Stimulated activated CD4-positive, alpha-beta T cell treated with anti-CD3 and anti-CD28 coated beads, TNF-alpha, amount 100 ng/mL, for 4 hours (primary cell): ENCODE data around the gene SIK2.
"Not testable (repeated sequence)": the region's sequence is repeated elsewhere in the genome, so short reads cannot be mapped to it uniquely, and the experiment has no call there.

Experiments
- DNase-seq, 3 experiments: peaks; one replicate each; pipeline ENCODE4 v3.0.0-alpha.2; 2020; ENCODE audit warnings: low read depth in 3 of 3

Gene SIK2

GRCh38 chr11:111624608-111625007, 22.4 kb downstream of the SIK2 start:
- no peak for DNase-seq

DNA sequence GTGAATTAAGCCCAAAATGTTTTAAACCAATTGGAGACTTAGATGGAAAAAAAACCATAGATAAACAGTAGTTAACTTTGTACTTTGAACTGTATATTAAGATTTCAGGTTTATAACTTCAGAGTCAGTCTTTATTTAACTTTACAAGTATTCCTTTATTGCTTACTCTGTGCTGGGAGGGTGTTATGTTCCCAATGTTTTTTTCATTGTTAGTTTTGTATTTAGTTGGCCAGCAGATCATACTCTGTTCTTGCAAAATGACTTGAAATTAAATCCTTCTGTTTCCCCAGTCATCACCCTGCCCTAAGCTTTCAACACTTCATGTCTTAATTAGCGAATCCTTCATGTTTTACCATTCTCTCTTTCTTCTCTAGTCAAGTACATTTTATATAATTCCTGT, 25.3 kb downstream of the SIK2 start:
- DNase-seq = no peak

DNA sequence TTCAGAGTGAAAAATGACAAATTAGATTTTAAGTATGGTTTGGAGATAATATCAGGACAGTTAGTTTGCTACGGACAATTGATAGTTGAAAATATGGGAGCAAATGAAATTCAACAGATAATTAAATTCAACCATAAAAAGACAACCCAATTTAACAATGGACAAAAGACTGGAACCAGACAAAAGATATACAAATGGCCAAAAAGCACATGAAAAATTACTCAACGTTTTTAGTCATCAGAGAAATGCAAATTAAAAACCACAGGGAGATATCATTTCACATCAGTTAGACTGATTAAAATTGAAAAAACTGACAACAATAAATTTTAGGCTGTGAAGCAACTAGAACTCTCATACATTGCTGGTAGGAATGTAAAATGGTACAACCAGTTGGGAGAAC, 27.2 kb downstream of the SIK2 start:
- no peak for DNase-seq

DNA sequence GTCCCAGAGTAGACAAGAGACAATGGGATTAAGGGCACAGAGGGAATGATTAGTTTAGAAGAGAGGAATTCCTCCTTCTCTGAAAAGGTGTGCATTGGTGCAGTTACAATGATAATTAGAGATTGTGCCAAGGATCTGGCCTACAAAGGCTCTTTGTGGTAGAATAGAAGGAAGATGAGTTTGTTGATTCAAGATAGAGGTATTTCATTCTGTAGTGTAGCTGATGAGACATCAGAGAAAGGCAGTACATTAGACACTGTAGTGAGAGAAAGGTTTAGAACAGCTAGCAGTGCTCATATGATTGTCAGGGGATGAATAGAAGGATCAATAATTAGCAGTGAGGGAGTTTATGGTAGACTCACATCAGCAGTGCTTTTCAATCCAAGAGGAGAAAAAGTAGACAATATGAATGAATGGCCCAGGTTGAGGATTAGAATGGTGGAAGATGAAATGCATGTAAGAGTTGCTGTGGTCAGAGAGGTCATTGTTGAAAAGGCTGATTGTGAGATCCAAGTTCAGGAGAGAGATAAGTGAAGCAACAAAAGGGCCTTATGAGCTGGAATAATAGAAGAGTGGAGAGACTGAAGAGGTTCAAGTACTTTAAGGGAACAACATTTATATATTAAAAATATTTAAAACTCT, 28.9 kb downstream of the SIK2 start:
- DNase-seq = no peak

- DNase-seq = no peak
These were observed 29.4 kb downstream of the SIK2 start for GRCh38 chr11:111631666-111632039.

GRCh38 chr11:111632516-111633220, 30.4 kb downstream of the SIK2 start:
- no peak for DNase-seq

GRCh38 chr11:111633248-111633647, 31.0 kb downstream of the SIK2 start:
- DNase-seq = no peak

- DNase-seq = no peak
These were observed 31.6 kb downstream of the SIK2 start for GRCh38 chr11:111633756-111634362.

DNA sequence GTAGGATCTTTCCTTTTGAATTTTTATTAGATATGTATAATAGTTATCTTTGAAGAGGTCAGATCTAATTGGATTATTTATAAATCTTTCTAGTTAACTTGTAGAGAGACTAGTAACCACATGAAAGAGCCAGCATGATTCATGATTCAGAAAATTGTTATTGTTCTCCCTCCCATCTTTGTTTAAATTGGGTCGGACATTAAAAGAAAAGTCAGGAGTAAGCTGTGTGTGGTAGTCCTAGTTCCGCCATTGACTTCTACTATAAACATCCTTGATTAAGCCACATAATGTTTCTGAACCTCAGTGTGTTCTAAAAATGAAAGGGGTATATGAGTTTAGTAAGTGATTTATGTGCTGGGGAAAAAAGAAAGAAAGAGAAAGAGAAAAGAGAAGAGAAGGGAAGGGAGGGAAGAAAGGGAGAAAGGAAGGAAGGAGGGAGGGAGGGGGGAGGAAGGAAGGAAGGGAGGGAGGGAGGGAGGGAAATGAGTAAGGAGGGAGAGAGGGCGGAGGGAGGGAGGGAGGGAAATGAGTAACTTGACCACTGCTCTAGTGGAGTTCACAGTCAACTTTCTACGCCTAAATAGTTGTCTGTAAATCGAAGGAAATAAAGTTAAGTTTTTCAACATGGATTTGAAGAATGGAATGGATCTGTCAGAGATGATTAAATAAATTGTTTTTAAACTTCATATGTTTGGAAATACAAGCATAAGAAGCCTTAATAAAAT, 32.9 kb downstream of the SIK2 start:
- no peak for DNase-seq

- no peak for DNase-seq
These were observed 33.4 kb downstream of the SIK2 start for GRCh38 chr11:111635706-111636045.

DNA sequence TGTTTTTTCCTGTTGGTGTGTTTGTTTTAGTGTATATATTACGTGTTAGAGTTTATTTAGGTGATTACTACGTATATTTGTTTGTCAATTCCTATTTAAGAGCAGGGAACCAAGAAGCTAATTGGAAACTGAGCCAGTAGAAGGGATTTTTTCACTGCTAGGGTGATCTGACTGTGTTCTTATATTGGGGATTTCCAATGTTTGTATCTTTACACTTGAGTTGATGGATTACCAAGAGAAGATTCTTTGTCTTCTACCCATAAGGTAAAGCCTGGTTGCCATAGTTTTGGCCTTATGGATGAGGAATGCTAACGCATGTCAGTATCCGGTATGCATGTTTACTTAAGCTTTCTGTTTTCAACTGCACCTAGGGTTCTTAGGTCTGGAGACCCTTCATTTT, 35.6 kb downstream of the SIK2 start:
- no peak for DNase-seq

GRCh38 chr11:111639226-111639925, 37.1 kb downstream of the SIK2 start:
- no peak for DNase-seq

DNA sequence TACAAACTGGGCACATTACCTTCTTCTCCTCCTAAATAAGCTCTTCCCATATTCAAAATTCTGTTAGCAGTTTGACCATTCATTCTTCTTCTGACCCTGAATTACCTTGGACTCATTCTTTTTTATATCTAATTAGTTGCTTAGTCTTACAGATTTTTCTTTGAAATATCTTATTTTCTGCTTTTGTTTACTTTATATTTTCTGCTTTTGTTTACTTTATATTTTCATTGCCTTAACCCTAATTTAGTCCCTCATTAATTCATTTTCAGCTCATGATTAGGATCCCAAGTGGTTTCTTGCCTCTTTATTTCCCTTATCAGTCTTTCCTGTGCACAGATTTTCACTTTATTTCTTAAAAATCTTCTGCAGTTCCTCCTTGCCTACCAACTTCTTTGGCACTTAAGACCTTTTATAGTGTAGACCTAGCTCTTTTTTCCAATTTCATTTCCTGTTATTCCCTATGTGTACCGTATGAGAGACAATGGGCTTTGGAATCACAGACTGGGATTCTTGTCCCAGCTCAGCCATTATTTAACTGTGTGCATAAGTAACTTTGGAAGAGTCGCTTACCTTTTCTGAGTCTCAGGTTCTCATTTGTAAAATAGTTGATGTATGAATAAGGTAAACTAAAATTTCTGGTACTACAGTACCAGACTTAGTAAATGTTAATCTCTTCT, 39.2 kb downstream of the SIK2 start:
- no peak for DNase-seq

- no peak for DNase-seq
These were observed 40.3 kb downstream of the SIK2 start for GRCh38 chr11:111642542-111642941.

GRCh38 chr11:111644922-111645321, 42.7 kb downstream of the SIK2 start:
- no peak for DNase-seq

GRCh38 chr11:111645657-111646316, 43.5 kb downstream of the SIK2 start:
- no peak for DNase-seq

- DNase-seq = not testable (repeated sequence)
These were observed 49.1 kb downstream of the SIK2 start for GRCh38 chr11:111651336-111651735.

DNA sequence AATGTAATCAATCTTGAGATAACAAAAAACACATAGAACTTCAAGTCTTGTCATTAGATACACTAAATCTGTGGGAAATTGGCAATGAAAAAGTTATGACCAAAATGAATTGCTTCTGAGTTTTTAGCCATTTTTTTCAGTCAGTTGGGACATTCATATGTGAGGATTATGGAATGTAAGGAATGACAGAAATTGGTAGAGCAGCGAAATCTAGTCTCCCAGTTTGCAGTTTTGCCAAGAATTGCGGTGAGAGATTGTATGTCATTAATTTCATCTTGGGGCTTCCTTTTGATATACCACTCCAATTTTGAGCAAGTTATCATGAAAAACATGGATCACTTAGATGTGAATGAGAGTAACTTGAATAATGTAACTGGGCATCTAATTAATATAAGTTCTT, 49.9 kb downstream of the SIK2 start:
- no peak for DNase-seq

- no peak for DNase-seq
These were observed 52.4 kb downstream of the SIK2 start for GRCh38 chr11:111654601-111655000.

GRCh38 chr11:111655924-111656323, 53.7 kb downstream of the SIK2 start:
- DNase-seq = no peak

DNA sequence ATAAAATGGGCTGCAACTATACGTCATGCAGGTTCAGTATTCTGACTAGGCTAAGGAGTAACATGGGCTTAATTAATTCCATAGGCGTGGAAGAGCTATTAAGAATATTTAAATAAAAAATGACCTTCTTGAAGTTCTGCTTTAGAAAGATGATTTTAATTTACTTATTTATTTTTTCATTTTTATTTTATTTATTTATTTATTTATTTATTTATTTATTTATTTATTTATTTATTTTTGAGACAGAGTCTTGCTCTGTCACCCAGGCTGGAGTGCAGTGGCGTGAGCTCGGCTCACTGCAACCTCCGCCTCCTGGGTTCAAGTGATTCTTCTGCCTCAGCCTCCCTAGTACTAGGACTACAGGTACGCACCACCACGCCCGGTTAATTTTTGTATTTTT, 55.7 kb downstream of the SIK2 start:
- not testable (repeated sequence) for DNase-seq
